Endothelial cell of umbilical vein (primary cell): ENCODE results near the gene BMPER. TPM values are rescaled to one million over a fixed set of nuclear protein-coding genes. Genes with fewer than 3 reads are reported as not detected.

ENCODE experiments used
- BruUV-seq: library from RNA; stranded (reverse); fragments of 400-500 nt; replicated peaks from 2 replicates; lab custom pipeline; 2021; lab: Mats Ljungman, UMichigan
- CTCF ChIA-PET: fragments of 300-600, 350-600 bp; sonication (Branson Sonifier 250); formaldehyde crosslinking; loops from one replicate; lab custom pipeline; 2021; ENCODE audit warnings: antibody characterized with exemption, inconsistent platforms; lab: Charles Lee
- POLR2A ChIA-PET: fragments of 300-600, 350-600 bp; sonication (Branson Sonifier 250); formaldehyde crosslinking; loops from one replicate; lab custom pipeline; 2021; ENCODE audit warnings: antibody characterized with exemption, inconsistent platforms; lab: Charles Lee
- DNase-seq: peaks from one replicate; pipeline ENCODE4 v3.0.0-alpha.2; 2011; ENCODE audit warnings: low read depth, low spot score
- FAIRE-seq: peaks from 2 replicates; lab custom pipeline; 2011; peaks lifted over from hg19 to GRCh38; lab: Jason Lieb, UNC
- H2AFZ ChIP-seq: 2 replicates; pipeline ENCODE4 v1.6.0; 2012; ENCODE audit warnings: low read depth, low read length, control low read depth, inconsistent platforms
- H3K27ac ChIP-seq: 2 replicates; pipeline ENCODE4 v1.5.1; 2011; ENCODE audit warnings: low read depth, mild to moderate bottlenecking, control low read depth, low read length, moderate library complexity; ENCODE audit not compliant: insufficient read depth
- H3K27me3 ChIP-seq, 2 experiments: 2 replicates each; pipeline versions ENCODE4 v1.6.0 to v1.6.1; 2011; ENCODE audit warnings: low read length in 2 of 2, mixed read lengths in 1 of 2; ENCODE audit not compliant: control insufficient read depth in 2 of 2, insufficient read depth in 2 of 2
- H3K36me3 ChIP-seq, 2 experiments: 2 replicates in 1 of 2; 3 replicates in 1 of 2; pipeline ENCODE4 v1.5.1; 2011; ENCODE audit warnings: low read length in 2 of 2, mild to moderate bottlenecking in 1 of 2, moderate library complexity in 1 of 2; ENCODE audit not compliant: control insufficient read depth in 2 of 2, insufficient read depth in 2 of 2; ENCODE audit errors: extremely low read depth in 1 of 2
- H3K4me1 ChIP-seq: 3 replicates; pipeline ENCODE4 v1.5.1; 2011; ENCODE audit warnings: mild to moderate bottlenecking, low read length; ENCODE audit not compliant: control insufficient read depth, insufficient read depth; ENCODE audit errors: extremely low read depth
- H3K4me2 ChIP-seq: 2 replicates; pipeline ENCODE4 v1.6.1; 2011; ENCODE audit warnings: low read length, control low read depth, mixed read lengths; ENCODE audit not compliant: insufficient read depth
- H3K4me3 ChIP-seq, 3 experiments: fragments of 200-600 bp in 1 of 3; sonication (generic), shearing (Covaris generic) in 1 of 3; replicated peaks in 1 of 3; 2 replicates each; pipeline ENCODE4 v1.5.1; 2011 to 2016; ENCODE audit warnings: control low read depth in 3 of 3, low read length in 3 of 3, mild to moderate bottlenecking in 2 of 3, inconsistent platforms in 1 of 3, low read depth in 1 of 3, moderate library complexity in 1 of 3; ENCODE audit not compliant: insufficient read depth in 1 of 3
- H3K79me2 ChIP-seq: 2 replicates; pipeline ENCODE4 v1.6.0; 2012; ENCODE audit warnings: low read length, inconsistent platforms; ENCODE audit not compliant: control insufficient read depth, insufficient read depth
- H3K9ac ChIP-seq: replicated peaks from 2 replicates; pipeline ENCODE3; 2011; ENCODE audit warnings: low read length, control low read depth; ENCODE audit not compliant: insufficient read depth; ENCODE audit errors: extremely low read depth
- H3K9me1 ChIP-seq: replicated peaks from 3 replicates; pipeline ENCODE4 v1.6.0; 2011; ENCODE audit warnings: mild to moderate bottlenecking, low read length; ENCODE audit not compliant: control insufficient read depth, insufficient read depth; ENCODE audit errors: extremely low read depth
- H3K9me3 ChIP-seq: replicated peaks from 2 replicates; pipeline ENCODE4 v1.5.1; 2012; ENCODE audit warnings: low read length, inconsistent platforms; ENCODE audit not compliant: control insufficient read depth, insufficient read depth
- H4K20me1 ChIP-seq: replicated peaks from 2 replicates; pipeline ENCODE3; 2011; ENCODE audit warnings: mild to moderate bottlenecking, low read length; ENCODE audit not compliant: control insufficient read depth, insufficient read depth; ENCODE audit errors: extremely low read depth
- CTCF ChIP-seq, 2 donors: IDR thresholded peaks; 1 replicate in 1 of 2; 2 replicates in 1 of 2; pipeline ENCODE4 v1.5.1; 2011; ENCODE audit warnings: low read length in 2 of 2, mild to moderate bottlenecking in 2 of 2, moderate library complexity in 2 of 2, control low read depth in 1 of 2, inconsistent platforms in 1 of 2, low read depth in 1 of 2; ENCODE audit not compliant: insufficient read depth in 1 of 2; ENCODE audit errors: extremely low read depth in 1 of 2
- EZH2 ChIP-seq: IDR thresholded peaks from 2 replicates; pipeline ENCODE4 v1.6.1; 2012; ENCODE audit warnings: borderline replicate concordance, low read depth, mild to moderate bottlenecking, moderate library complexity, low read length, inconsistent platforms; ENCODE audit not compliant: severe bottlenecking
- FOS ChIP-seq: IDR thresholded peaks from 2 replicates; pipeline ENCODE4 v1.6.1; 2011; ENCODE audit warnings: mild to moderate bottlenecking, low read length, moderate library complexity, borderline replicate concordance; ENCODE audit not compliant: insufficient read depth
- GATA2 ChIP-seq: IDR thresholded peaks from 2 replicates; pipeline ENCODE4 v1.7.0; 2011; ENCODE audit warnings: low read depth, mild to moderate bottlenecking, moderate library complexity, mixed read lengths, low read length; ENCODE audit not compliant: insufficient read length, insufficient read depth
- JUN ChIP-seq: IDR thresholded peaks from 2 replicates; pipeline ENCODE4 v1.6.1; 2011; ENCODE audit warnings: borderline replicate concordance, low read depth; ENCODE audit not compliant: insufficient read length, insufficient read depth
- MAX ChIP-seq: IDR thresholded peaks from 2 replicates; pipeline ENCODE4 v1.6.1; 2011; ENCODE audit not compliant: insufficient read depth, insufficient read length
- MYC ChIP-seq: IDR thresholded peaks from one replicate; pipeline ENCODE4 v1.6.1; 2011; ENCODE audit warnings: mild to moderate bottlenecking, low read depth, low read length
- POLR2A ChIP-seq: IDR thresholded peaks from 2 replicates; pipeline ENCODE4 v1.6.1; 2012; ENCODE audit warnings: low read depth, mild to moderate bottlenecking, control low read depth, low read length
- POLR2AphosphoS5 ChIP-seq: IDR thresholded peaks from 2 replicates; pipeline ENCODE4 v1.6.1; 2012; ENCODE audit warnings: low read depth, mild to moderate bottlenecking, control low read depth, low read length, moderate library complexity; ENCODE audit not compliant: insufficient read depth
- dilution Hi-C: fragments of 300-500 bp; cut with MboI; formaldehyde crosslinking; loops from one replicate; pipeline ENCODE4 v1.15.0; 2019; ENCODE audit warnings: low sequenced_read_pairs; ENCODE audit not compliant: extremely low pct_ligation_motif_present
- intact Hi-C: fragments of 100-400 bp; cut with micrococcal nuclease; formaldehyde crosslinking; loops from one replicate; pipeline ENCODE4 v1.10.0; 2022
- polyA plus RNA-seq, 4 experiments: library from polyadenylated mRNA; depleted of rRNA in 3 of 4; stranded (reverse) in 3 of 4; unstranded in 1 of 4; fragments of >200 nt; gene quantifications; 2 replicates each; pipeline versions ENCODE4 v1.2.1 to v1.2.3, GENCODE V29; 2011 to 2012; ENCODE audit warnings: missing spikeins in 1 of 4
- total RNA-seq: library from RNA; stranded (reverse); gene quantifications from 2 replicates; pipeline ENCODE4 v1.2.3, GENCODE V29; 2021

The BMPER gene
- total and polyA plus RNA-seq, 2 donors (not counting 3 experiments of a cell fraction or from before 2014, with no cell fraction given), result 0.10 to 0.13 TPM

GRCh38 chr7:33909755-33910154, 4.4 kb downstream of the BMPER start:
- TF ChIP-seq EZH2 (no peak), CTCF (IDR thresholded peaks at IDR 0.05; ENCODE audit: extremely low read depth in 1 of 2, insufficient read depth in 1 of 2, low read depth in 1 of 2, low read length in 2 of 2) (no peak), POLR2AphosphoS5 (no peak), JUN (no peak), GATA2 (no peak), MYC (no peak), POLR2A (no peak), MAX (no peak), FOS (no peak)
- Histone ChIP-seq H3K79me2 (no peaks in the 10 kb centered on the region), H3K27me3 (peaks cover 15 to 36% of the 10 kb centered on the region in 2 experiments), H2AFZ (no peak overlapping the region), H3K4me1 (peaks cover under 1% of the 10 kb centered on the region), H3K9me3 (no peaks in the 10 kb centered on the region), H4K20me1 (no peaks in the 10 kb centered on the region), H3K9ac (no peak overlapping the region), H3K36me3 (no peaks in the 10 kb centered on the region), H3K9me1 (no peaks in the 10 kb centered on the region), H3K4me3 (no peak overlapping the region), H3K27ac (no peak overlapping the region), H3K4me2 (no peak overlapping the region)
- CTCF ChIA-PET, result interaction anchor here (0.6 to 5.0 kb wide), 14 partner anchors 12 to 1482 kb away, joined by 3 to 51 read pairs (median 3); no protein-coding TSS in a partner anchor
- POLR2A ChIA-PET, result no interaction called here
- DNase-seq (no peak), FAIRE-seq (no peak)
- intact Hi-C loops (no loop called here), dilution Hi-C loops (no loop called here)
- BruUV-seq, result no TSS peak
